Endothelial cell of umbilical vein (primary cell): ENCODE data around the gene ZDHHC11. TPM values are rescaled to one million over a fixed set of nuclear protein-coding genes. Genes with fewer than 3 reads are reported as not detected.
"Not testable (repeated sequence)": the region's sequence is repeated elsewhere in the genome, so short reads cannot be mapped to it uniquely, and the experiment has no call there.

ENCODE experiments used
- BruUV-seq: library from RNA; stranded (reverse); fragments of 400-500 nt; replicated peaks from 2 replicates; lab custom pipeline; 2021; lab: Mats Ljungman, UMichigan
- CTCF ChIA-PET: fragments of 300-600, 350-600 bp; sonication (Branson Sonifier 250); formaldehyde crosslinking; loops from one replicate; lab custom pipeline; 2021; ENCODE audit warnings: antibody characterized with exemption, inconsistent platforms; lab: Charles Lee
- POLR2A ChIA-PET: fragments of 300-600, 350-600 bp; sonication (Branson Sonifier 250); formaldehyde crosslinking; loops from one replicate; lab custom pipeline; 2021; ENCODE audit warnings: antibody characterized with exemption, inconsistent platforms; lab: Charles Lee
- DNase-seq: peaks from one replicate; pipeline ENCODE4 v3.0.0-alpha.2; 2011; ENCODE audit warnings: low read depth, low spot score
- FAIRE-seq: peaks from 2 replicates; lab custom pipeline; 2011; peaks lifted over from hg19 to GRCh38; lab: Jason Lieb, UNC
- H2AFZ ChIP-seq: 2 replicates; pipeline ENCODE4 v1.6.0; 2012; ENCODE audit warnings: low read depth, low read length, control low read depth, inconsistent platforms
- H3K27ac ChIP-seq: 2 replicates; pipeline ENCODE4 v1.5.1; 2011; ENCODE audit warnings: low read depth, mild to moderate bottlenecking, control low read depth, low read length, moderate library complexity; ENCODE audit not compliant: insufficient read depth
- H3K27me3 ChIP-seq, 2 experiments: 2 replicates each; pipeline versions ENCODE4 v1.6.0 to v1.6.1; 2011; ENCODE audit warnings: low read length in 2 of 2, mixed read lengths in 1 of 2; ENCODE audit not compliant: control insufficient read depth in 2 of 2, insufficient read depth in 2 of 2
- H3K36me3 ChIP-seq, 2 experiments: 2 replicates in 1 of 2; 3 replicates in 1 of 2; pipeline ENCODE4 v1.5.1; 2011; ENCODE audit warnings: low read length in 2 of 2, mild to moderate bottlenecking in 1 of 2, moderate library complexity in 1 of 2; ENCODE audit not compliant: control insufficient read depth in 2 of 2, insufficient read depth in 2 of 2; ENCODE audit errors: extremely low read depth in 1 of 2
- H3K4me1 ChIP-seq: 3 replicates; pipeline ENCODE4 v1.5.1; 2011; ENCODE audit warnings: mild to moderate bottlenecking, low read length; ENCODE audit not compliant: control insufficient read depth, insufficient read depth; ENCODE audit errors: extremely low read depth
- H3K4me2 ChIP-seq: 2 replicates; pipeline ENCODE4 v1.6.1; 2011; ENCODE audit warnings: low read length, control low read depth, mixed read lengths; ENCODE audit not compliant: insufficient read depth
- H3K4me3 ChIP-seq, 3 experiments: fragments of 200-600 bp in 1 of 3; sonication (generic), shearing (Covaris generic) in 1 of 3; replicated peaks in 1 of 3; 2 replicates each; pipeline ENCODE4 v1.5.1; 2011 to 2016; ENCODE audit warnings: control low read depth in 3 of 3, low read length in 3 of 3, mild to moderate bottlenecking in 2 of 3, inconsistent platforms in 1 of 3, low read depth in 1 of 3, moderate library complexity in 1 of 3; ENCODE audit not compliant: insufficient read depth in 1 of 3
- H3K79me2 ChIP-seq: 2 replicates; pipeline ENCODE4 v1.6.0; 2012; ENCODE audit warnings: low read length, inconsistent platforms; ENCODE audit not compliant: control insufficient read depth, insufficient read depth
- H3K9ac ChIP-seq: replicated peaks from 2 replicates; pipeline ENCODE3; 2011; ENCODE audit warnings: low read length, control low read depth; ENCODE audit not compliant: insufficient read depth; ENCODE audit errors: extremely low read depth
- H3K9me1 ChIP-seq: replicated peaks from 3 replicates; pipeline ENCODE4 v1.6.0; 2011; ENCODE audit warnings: mild to moderate bottlenecking, low read length; ENCODE audit not compliant: control insufficient read depth, insufficient read depth; ENCODE audit errors: extremely low read depth
- H3K9me3 ChIP-seq: replicated peaks from 2 replicates; pipeline ENCODE4 v1.5.1; 2012; ENCODE audit warnings: low read length, inconsistent platforms; ENCODE audit not compliant: control insufficient read depth, insufficient read depth
- H4K20me1 ChIP-seq: replicated peaks from 2 replicates; pipeline ENCODE3; 2011; ENCODE audit warnings: mild to moderate bottlenecking, low read length; ENCODE audit not compliant: control insufficient read depth, insufficient read depth; ENCODE audit errors: extremely low read depth
- CTCF ChIP-seq, 2 donors: IDR thresholded peaks; 1 replicate in 1 of 2; 2 replicates in 1 of 2; pipeline ENCODE4 v1.5.1; 2011; ENCODE audit warnings: low read length in 2 of 2, mild to moderate bottlenecking in 2 of 2, moderate library complexity in 2 of 2, control low read depth in 1 of 2, inconsistent platforms in 1 of 2, low read depth in 1 of 2; ENCODE audit not compliant: insufficient read depth in 1 of 2; ENCODE audit errors: extremely low read depth in 1 of 2
- EZH2 ChIP-seq: IDR thresholded peaks from 2 replicates; pipeline ENCODE4 v1.6.1; 2012; ENCODE audit warnings: borderline replicate concordance, low read depth, mild to moderate bottlenecking, moderate library complexity, low read length, inconsistent platforms; ENCODE audit not compliant: severe bottlenecking
- GATA2 ChIP-seq: IDR thresholded peaks from 2 replicates; pipeline ENCODE4 v1.7.0; 2011; ENCODE audit warnings: low read depth, mild to moderate bottlenecking, moderate library complexity, mixed read lengths, low read length; ENCODE audit not compliant: insufficient read length, insufficient read depth
- JUN ChIP-seq: IDR thresholded peaks from 2 replicates; pipeline ENCODE4 v1.6.1; 2011; ENCODE audit warnings: borderline replicate concordance, low read depth; ENCODE audit not compliant: insufficient read length, insufficient read depth
- MAX ChIP-seq: IDR thresholded peaks from 2 replicates; pipeline ENCODE4 v1.6.1; 2011; ENCODE audit not compliant: insufficient read depth, insufficient read length
- MYC ChIP-seq: IDR thresholded peaks from one replicate; pipeline ENCODE4 v1.6.1; 2011; ENCODE audit warnings: mild to moderate bottlenecking, low read depth, low read length
- POLR2AphosphoS5 ChIP-seq: IDR thresholded peaks from 2 replicates; pipeline ENCODE4 v1.6.1; 2012; ENCODE audit warnings: low read depth, mild to moderate bottlenecking, control low read depth, low read length, moderate library complexity; ENCODE audit not compliant: insufficient read depth
- dilution Hi-C: fragments of 300-500 bp; cut with MboI; formaldehyde crosslinking; loops from one replicate; pipeline ENCODE4 v1.15.0; 2019; ENCODE audit warnings: low sequenced_read_pairs; ENCODE audit not compliant: extremely low pct_ligation_motif_present
- intact Hi-C: fragments of 100-400 bp; cut with micrococcal nuclease; formaldehyde crosslinking; loops from one replicate; pipeline ENCODE4 v1.10.0; 2022
- polyA plus RNA-seq, 4 experiments: library from polyadenylated mRNA; depleted of rRNA in 3 of 4; stranded (reverse) in 3 of 4; unstranded in 1 of 4; fragments of >200 nt; gene quantifications; 2 replicates each; pipeline versions ENCODE4 v1.2.1 to v1.2.3, GENCODE V29; 2011 to 2012; ENCODE audit warnings: missing spikeins in 1 of 4
- total RNA-seq: library from RNA; stranded (reverse); gene quantifications from 2 replicates; pipeline ENCODE4 v1.2.3, GENCODE V29; 2021

The ZDHHC11 gene
- total and polyA plus RNA-seq, 2 donors (not counting 3 experiments of a cell fraction or from before 2014, with no cell fraction given), result 0.35 to 4.4 TPM

- FAIRE-seq (no peak), DNase-seq (no peak)
- Histone ChIP-seq H3K27me3 (no peaks in the 10 kb centered on the region), H3K79me2 (no peaks in the 10 kb centered on the region), H3K9me3 (no peaks in the 10 kb centered on the region), H4K20me1 (no peaks in the 10 kb centered on the region), H3K4me2 (no peak overlapping the region), H3K27ac (no peak overlapping the region), H3K4me3 (no peak overlapping the region), H2AFZ (no peak overlapping the region), H3K4me1 (no peaks in the 10 kb centered on the region), H3K9me1 (no peaks in the 10 kb centered on the region), H3K9ac (no peak overlapping the region), H3K36me3 (no peaks in the 10 kb centered on the region)
- no peak for TF ChIP-seq MAX
- no peak for TF ChIP-seq GATA2
- TF ChIP-seq MYC, result no peak
- TF ChIP-seq POLR2AphosphoS5, result no peak
- TF ChIP-seq CTCF (IDR thresholded peaks at IDR 0.05; ENCODE audit: extremely low read depth in 1 of 2, insufficient read depth in 1 of 2, low read depth in 1 of 2, low read length in 2 of 2), result no peak
- TF ChIP-seq EZH2, result no peak
- TF ChIP-seq JUN, result no peak
- POLR2A ChIA-PET, result no interaction called here
- dilution Hi-C loops (no loop called here), intact Hi-C loops (no loop called here)
- no TSS peak for BruUV-seq
- CTCF ChIA-PET, result no interaction called here
Measured at GRCh38 chr5:854217-854616, 3.4 kb upstream of the ZDHHC11 start.

- H3K9ac ChIP-seq, FAIRE-seq, H3K9me3 ChIP-seq, BruUV-seq, dilution Hi-C loops, H3K36me3 ChIP-seq, H3K27me3 ChIP-seq, H3K4me1 ChIP-seq, H3K9me1 ChIP-seq, H3K4me3 ChIP-seq, POLR2A ChIA-PET, H3K4me2 ChIP-seq, intact Hi-C loops, H3K27ac ChIP-seq, H4K20me1 ChIP-seq, DNase-seq, CTCF ChIA-PET, H2AFZ ChIP-seq, H3K79me2 ChIP-seq: not testable (repeated sequence)
Measured at GRCh38 chr5:853416-854090, 2.8 kb upstream of the ZDHHC11 start.
